Liver (tissue), 3 donors: ENCODE results near the gene SATB1.

Experiments used
- CTCF ChIP-seq: fragments of 150-350 bp; IDR thresholded peaks from 2 replicates; pipeline ENCODE4 v1.5.1; 2017; ENCODE audit warnings: improper control_type of control experiment, low read depth, low read length; ENCODE audit not compliant: missing input control
- SP1 ChIP-seq: IDR thresholded peaks from 2 replicates; pipeline ENCODE4 v1.6.1; 2018; ENCODE audit warnings: antibody characterized with exemption, mild to moderate bottlenecking
- donor health status: healthy.
- donor health status: healthy.

DNA sequence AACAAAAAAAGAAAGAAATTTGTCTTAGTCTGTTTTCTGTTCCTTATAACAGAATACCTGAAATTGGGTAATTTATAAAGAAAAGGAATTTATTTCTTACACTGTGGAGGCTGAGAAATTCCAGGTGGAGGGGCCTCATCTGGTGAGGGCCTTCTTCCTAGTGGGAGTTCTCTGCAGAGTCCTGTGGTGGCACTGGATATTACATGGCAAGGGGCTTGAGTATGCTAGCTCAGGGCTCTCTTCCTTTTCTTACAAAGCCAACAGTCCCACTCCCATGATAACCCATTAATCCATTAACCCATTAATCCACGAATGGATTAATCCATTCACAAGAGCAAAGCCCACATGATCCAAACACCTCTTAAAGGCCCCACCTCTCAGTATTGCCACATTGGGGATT lies 2.9 kb upstream of the SATB1 start:
- TF ChIP-seq CTCF (no peak), SP1 (no peak)
